HFF-Myc (cell line): Measurements from ENCODE around the gene GPR158.
"Not testable (repeated sequence)": the region's sequence is repeated elsewhere in the genome, so short reads cannot be mapped to it uniquely, and the experiment has no call there.

ENCODE experiments used
- DNase-seq: peaks from one replicate; pipeline ENCODE4 v3.0.0-alpha.2; 2011; ENCODE audit warnings: low read depth; ENCODE audit errors: extremely low read depth
- H3K4me3 ChIP-seq: replicated peaks from 2 replicates; pipeline ENCODE4 v1.5.1; 2011; ENCODE audit warnings: low read depth, mild to moderate bottlenecking, control low read depth, low read length
- TF ChIP-seq, protein P1 (sequence below): IDR thresholded peaks from 2 replicates; pipeline ENCODE4 v1.5.1; 2012; ENCODE audit warnings: mild to moderate bottlenecking, low read depth, low read length, control low read depth; ENCODE audit errors: missing control alignments

The GPR158 gene

DNA sequence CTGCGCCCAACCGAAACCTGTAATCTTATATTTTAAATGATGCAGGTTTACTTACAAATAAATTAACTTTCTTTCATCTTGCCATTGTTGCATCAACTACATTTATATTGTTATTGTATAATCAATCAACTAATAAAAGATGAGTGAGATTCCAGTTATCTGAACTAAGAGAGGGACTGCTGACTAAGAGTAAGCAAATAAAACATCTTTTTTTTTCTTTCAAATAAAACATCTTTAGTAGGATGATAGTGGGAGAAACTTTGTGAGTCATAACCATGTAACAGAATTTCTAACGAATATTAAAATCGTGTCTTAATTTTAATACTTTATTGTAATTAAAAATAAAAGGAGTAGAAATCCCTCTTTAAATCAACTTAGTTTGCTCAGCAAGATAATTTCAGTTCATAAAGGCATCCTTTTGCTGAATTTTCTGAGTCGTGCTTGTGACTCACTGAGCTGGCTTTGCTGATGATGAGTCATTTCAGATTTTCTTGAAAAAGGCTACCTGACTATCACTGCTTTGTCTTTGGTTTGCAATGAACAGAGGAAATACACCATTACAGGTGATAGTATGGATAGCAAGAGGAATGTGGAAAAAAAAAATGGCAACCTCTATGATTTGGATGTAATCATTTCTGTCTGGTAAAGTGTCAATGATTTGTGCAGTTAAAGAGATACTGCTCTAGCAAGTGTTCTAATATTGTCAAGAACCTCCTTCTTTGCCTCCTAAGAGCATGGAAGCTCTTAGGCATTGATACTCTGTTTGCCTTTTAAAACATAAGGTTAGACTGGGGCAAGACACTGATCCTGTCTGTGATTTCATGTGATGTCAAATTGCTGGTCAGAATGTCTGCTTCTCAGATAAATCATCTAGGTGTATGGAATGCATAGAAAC, 119.5 kb downstream of the GPR158 start:
- no peak overlapping the region for H3K4me3 ChIP-seq
- TF ChIP-seq, protein P1, sequence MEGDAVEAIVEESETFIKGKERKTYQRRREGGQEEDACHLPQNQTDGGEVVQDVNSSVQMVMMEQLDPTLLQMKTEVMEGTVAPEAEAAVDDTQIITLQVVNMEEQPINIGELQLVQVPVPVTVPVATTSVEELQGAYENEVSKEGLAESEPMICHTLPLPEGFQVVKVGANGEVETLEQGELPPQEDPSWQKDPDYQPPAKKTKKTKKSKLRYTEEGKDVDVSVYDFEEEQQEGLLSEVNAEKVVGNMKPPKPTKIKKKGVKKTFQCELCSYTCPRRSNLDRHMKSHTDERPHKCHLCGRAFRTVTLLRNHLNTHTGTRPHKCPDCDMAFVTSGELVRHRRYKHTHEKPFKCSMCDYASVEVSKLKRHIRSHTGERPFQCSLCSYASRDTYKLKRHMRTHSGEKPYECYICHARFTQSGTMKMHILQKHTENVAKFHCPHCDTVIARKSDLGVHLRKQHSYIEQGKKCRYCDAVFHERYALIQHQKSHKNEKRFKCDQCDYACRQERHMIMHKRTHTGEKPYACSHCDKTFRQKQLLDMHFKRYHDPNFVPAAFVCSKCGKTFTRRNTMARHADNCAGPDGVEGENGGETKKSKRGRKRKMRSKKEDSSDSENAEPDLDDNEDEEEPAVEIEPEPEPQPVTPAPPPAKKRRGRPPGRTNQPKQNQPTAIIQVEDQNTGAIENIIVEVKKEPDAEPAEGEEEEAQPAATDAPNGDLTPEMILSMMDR: no peak
- no peak for DNase-seq

DNA sequence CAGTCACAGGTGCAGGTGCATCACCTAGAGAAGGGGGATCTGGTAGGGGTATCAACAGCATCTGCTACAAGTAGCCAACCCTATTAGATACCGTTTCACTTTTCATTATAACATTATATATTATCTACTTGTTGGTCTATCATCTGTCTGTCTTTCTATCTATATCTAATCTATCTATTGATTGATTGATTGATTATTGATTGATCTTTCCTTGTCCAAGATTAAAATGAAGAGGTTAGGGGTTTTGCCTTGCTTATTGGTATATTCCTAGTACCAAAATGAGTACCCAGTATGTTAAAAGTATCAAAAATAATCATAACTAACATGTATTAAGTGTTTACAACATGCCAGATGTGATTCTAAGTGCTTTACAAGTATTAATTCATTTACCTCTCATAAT, 121.5 kb downstream of the GPR158 start:
- no peak overlapping the region for H3K4me3 ChIP-seq
- TF ChIP-seq, protein P1: no peak
- DNase-seq: no peak

DNA sequence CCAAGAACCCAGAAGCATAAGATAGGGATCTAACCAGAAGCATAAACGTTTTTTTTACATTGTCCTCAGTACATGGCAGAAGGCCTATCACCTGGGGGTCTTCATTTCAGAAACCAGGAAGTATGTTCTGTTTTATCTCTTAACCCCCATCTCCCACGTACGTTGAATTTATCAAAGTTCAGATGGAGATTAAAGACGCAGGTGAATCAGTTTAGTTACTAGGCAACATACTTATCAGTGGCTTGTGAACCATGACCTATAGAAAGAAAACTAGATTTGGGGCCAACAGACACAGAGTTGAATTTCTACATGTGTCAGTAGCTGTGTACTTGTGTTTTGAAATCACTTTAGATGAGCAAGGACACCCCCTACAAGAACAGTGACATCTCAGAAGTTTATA, 122.7 kb downstream of the GPR158 start:
- TF ChIP-seq, protein P1: no peak
- no peak for DNase-seq
- H3K4me3 ChIP-seq: no peak overlapping the region

DNA sequence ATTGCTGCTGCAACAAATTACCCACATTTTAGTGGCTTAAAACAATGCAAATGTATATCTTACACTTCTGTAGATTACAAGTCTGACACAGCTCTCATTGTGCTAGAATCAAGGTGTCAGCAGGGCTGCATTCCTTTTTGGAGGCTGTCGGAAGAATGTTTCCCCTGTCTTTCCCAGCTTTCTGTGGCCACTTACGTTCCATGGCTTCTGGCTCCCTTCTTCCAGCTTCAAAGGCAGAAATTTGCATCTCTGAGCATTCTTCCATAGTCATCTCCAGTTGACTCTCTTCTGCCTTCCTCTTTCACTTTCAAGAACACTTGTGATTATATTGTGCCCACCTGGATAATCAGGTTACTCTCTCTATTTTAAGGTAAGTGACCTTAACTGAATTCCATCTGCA, 125.3 kb downstream of the GPR158 start:
- TF ChIP-seq, protein P1: no peak
- H3K4me3 ChIP-seq: no peak overlapping the region
- no peak for DNase-seq

DNA sequence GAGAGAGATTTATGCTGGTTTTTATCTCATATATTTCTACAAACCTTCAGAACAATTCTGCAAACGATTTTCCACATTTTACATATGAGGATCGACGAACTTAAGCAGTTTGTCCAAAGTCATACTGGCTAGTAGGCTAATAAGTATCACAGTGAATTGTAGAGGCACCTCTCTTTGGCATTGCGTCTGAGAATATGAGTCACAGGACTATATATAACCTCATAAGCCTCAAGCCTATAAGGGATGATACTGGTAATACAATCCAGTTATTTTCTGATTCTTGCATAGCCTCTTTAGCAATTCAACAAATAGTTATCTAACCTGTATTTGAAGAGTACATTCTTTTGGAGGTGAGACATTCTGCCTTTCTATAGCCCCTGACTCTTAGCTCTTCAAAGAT, 129.8 kb downstream of the GPR158 start:
- H3K4me3 ChIP-seq: no peak overlapping the region
- DNase-seq: no peak
- TF ChIP-seq, protein P1: no peak

DNA sequence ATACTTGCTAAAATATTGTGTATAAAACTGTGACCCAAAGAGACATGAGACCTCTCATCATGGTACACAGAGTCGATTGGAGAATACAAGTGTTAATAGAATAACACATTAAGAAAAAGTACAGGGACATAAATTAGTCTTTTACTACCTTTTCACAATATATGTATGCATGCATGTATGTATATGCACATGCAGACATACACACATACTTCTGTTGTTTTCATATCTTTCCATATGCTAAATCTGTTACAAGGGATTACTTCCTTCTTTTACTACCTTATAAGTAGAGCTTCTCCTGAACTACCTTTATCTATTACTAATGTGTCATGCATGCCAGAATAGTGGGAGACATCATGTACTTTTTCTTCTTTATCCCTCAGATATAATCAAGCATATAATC, 131.6 kb downstream of the GPR158 start:
- DNase-seq: no peak
- TF ChIP-seq, protein P1: no peak
- no peak overlapping the region for H3K4me3 ChIP-seq

DNA sequence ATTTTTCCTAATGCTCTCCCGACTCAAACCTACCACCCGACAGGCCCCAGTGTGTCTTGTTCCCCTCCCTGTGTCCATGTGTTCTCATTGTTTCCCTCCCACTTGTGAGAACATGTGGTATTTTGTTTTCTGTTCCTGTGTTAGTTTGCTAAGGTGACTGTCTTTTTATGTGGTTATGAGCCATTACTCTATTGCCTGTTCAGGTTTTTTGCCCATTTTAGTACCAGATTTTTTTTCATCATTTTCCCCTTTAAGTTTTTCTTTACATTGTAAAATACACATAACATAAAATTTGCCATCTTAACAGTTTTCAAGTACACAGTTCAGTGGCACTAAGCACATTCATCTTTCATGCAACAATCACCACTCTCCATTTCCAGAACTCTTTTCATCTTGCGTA, 133.5 kb downstream of the GPR158 start:
- DNase-seq: no peak
- H3K4me3 ChIP-seq: no peak overlapping the region
- TF ChIP-seq, protein P1: no peak

DNA sequence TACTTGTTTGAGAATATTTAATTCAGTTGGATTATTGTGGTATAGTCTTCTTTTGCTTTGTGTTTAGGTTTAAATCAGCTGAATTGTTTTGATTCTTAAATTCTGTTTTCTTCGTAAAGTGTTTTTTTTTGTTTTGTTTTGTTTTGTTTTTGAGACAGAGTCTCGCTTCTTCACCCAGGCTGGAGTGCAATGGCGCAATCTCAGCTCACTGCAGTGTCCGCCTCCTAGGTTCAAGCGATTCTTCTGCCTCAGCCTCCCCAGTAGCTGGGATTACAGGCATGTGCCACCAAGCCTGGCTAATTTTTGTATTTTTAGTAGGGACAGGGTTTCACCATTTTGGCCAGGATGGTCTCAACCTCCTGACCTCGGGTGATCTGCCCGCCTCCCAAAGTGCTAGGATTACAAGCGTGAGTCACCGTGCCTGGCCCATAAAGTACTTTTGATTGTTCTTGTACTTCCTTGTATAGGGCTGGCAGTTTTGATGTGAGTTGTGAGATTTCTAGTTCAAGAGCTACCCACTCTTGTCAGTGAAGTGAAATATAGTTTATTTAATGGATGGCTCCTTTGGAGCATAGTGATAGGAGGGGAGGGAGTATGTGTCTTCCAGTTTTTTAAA, 142.9 kb downstream of the GPR158 start:
- not testable (repeated sequence) for H3K4me3 ChIP-seq, DNase-seq
